GM23338 (cell line): ENCODE measurements around the gene CMBL. TPM values are rescaled to one million over a fixed set of nuclear protein-coding genes. Genes with fewer than 3 reads are reported as not detected.

Experiments used
- ATAC-seq: fragments of 200-7000 bp; cut with Tn5 transposase; 3 replicates; pipeline ENCODE4 v1.9.1; 2020
- DNase-seq: peaks from one replicate; pipeline ENCODE4 v3.0.0-alpha.2; 2015; ENCODE audit warnings: low spot score
- H2AFZ ChIP-seq: fragments of 200-600 bp; sonication (generic); 2 replicates; pipeline ENCODE4 v1.8.0; 2016; ENCODE audit warnings: antibody characterized with exemption, mild to moderate bottlenecking, moderate library complexity
- H3F3A ChIP-seq: fragments of 200-600 bp; sonication (generic); replicated peaks from 2 replicates; pipeline ENCODE4 v1.8.0; 2017; ENCODE audit warnings: antibody characterized with exemption, mixed run types, low read depth
- H3K27ac ChIP-seq: fragments of 200-600 bp; sonication (generic); 2 replicates; pipeline ENCODE4 v1.6.1; 2016; ENCODE audit warnings: low read depth
- H3K27me3 ChIP-seq: fragments of 200-600 bp; sonication (generic); 2 replicates; pipeline ENCODE4 v1.8.0; 2016; ENCODE audit warnings: mild to moderate bottlenecking, mixed run types, moderate library complexity; ENCODE audit not compliant: insufficient read depth
- H3K36me3 ChIP-seq: fragments of 200-600 bp; sonication (generic); 2 replicates; pipeline ENCODE4 v1.8.0; 2016; ENCODE audit warnings: mild to moderate bottlenecking; ENCODE audit not compliant: insufficient read depth
- H3K4me1 ChIP-seq: fragments of 200-600 bp; sonication (generic); 2 replicates; pipeline ENCODE4 v1.8.0; 2016; ENCODE audit warnings: mild to moderate bottlenecking, moderate library complexity; ENCODE audit not compliant: insufficient read depth
- H3K4me2 ChIP-seq: fragments of 200-600 bp; sonication (generic); 2 replicates; pipeline ENCODE4 v1.7.1; 2017; ENCODE audit warnings: mixed run types
- H3K4me3 ChIP-seq: fragments of 200-600 bp; sonication (generic); 2 replicates; pipeline ENCODE4 v1.6.1; 2016; ENCODE audit warnings: mixed run types
- H3K79me2 ChIP-seq: fragments of 200-600 bp; sonication (generic); replicated peaks from 2 replicates; pipeline ENCODE4 v1.8.0; 2017; ENCODE audit warnings: mild to moderate bottlenecking; ENCODE audit not compliant: insufficient read depth
- H3K9me2 ChIP-seq: fragments of 200-600 bp; sonication (generic); 2 replicates; pipeline ENCODE4 v1.8.0; 2017; ENCODE audit not compliant: insufficient read depth
- H4K20me1 ChIP-seq: fragments of 200-600 bp; sonication (generic); replicated peaks from 2 replicates; pipeline ENCODE4 v1.8.0; 2017; ENCODE audit warnings: mild to moderate bottlenecking; ENCODE audit not compliant: insufficient read depth
- H3K27ac Mint-ChIP-seq: 2 replicates; pipeline ENCODE4 v1.8.0; 2020; ENCODE audit warnings: inconsistent platforms, mild to moderate bottlenecking, moderate library complexity, mixed read lengths
- H3K27me3 Mint-ChIP-seq: 3 replicates; pipeline ENCODE4 v1.8.0; 2022; ENCODE audit warnings: low read depth, mild to moderate bottlenecking, moderate library complexity, mixed read lengths, inconsistent platforms; ENCODE audit not compliant: insufficient read depth, poor library complexity
- H3K36me3 Mint-ChIP-seq: 3 replicates; pipeline ENCODE4 v1.8.0; 2021; ENCODE audit warnings: low read depth, mild to moderate bottlenecking, inconsistent platforms, moderate library complexity, mixed read lengths
- H3K4me1 Mint-ChIP-seq: 3 replicates; pipeline ENCODE4 v1.8.0; 2020; ENCODE audit warnings: mild to moderate bottlenecking, inconsistent platforms, mixed read lengths
- H3K4me3 Mint-ChIP-seq: 3 replicates; pipeline ENCODE4 v1.8.0; 2021; ENCODE audit warnings: moderate library complexity, mild to moderate bottlenecking, inconsistent platforms, mixed read lengths
- H3K9me3 Mint-ChIP-seq: 3 replicates; pipeline ENCODE4 v1.8.0; 2020; ENCODE audit warnings: moderate library complexity, mild to moderate bottlenecking, inconsistent platforms, mixed read lengths
- CREB1 ChIP-seq: fragments of 250-450 bp; sonication (Bioruptor Pico); IDR thresholded peaks from 2 replicates; pipeline ENCODE4 v1.5.0; 2020; ENCODE audit warnings: low read depth, mild to moderate bottlenecking, moderate library complexity
- EZH2 ChIP-seq: fragments of 200-600 bp; sonication (generic); IDR thresholded peaks from one replicate; pipeline ENCODE4 v1.8.0; 2017; ENCODE audit warnings: antibody characterized with exemption, mild to moderate bottlenecking, low read depth; ENCODE audit not compliant: unreplicated experiment
- JUNB ChIP-seq: IDR thresholded peaks from one replicate; pipeline ENCODE4 v1.6.1; 2016; ENCODE audit warnings: antibody characterized with exemption; ENCODE audit not compliant: unreplicated experiment
- NANOG ChIP-seq: IDR thresholded peaks from 2 replicates; pipeline ENCODE4 v1.6.1; 2016; ENCODE audit warnings: antibody characterized with exemption, borderline replicate concordance
- POLR2AphosphoS5 ChIP-seq: IDR thresholded peaks from 2 replicates; pipeline ENCODE4 v1.6.1; 2016; ENCODE audit warnings: antibody characterized with exemption, low read depth
- ZNF331 ChIP-seq: fragments of 250-450 bp; sonication (Bioruptor Pico); IDR thresholded peaks from 2 replicates; pipeline ENCODE4 v1.5.0; 2020; ENCODE audit warnings: low read depth, mild to moderate bottlenecking, moderate library complexity
- polyA plus RNA-seq: library from polyadenylated mRNA; unstranded; fragments of >200 nt; fragmentation: Nextera tagmentation; extraction: Ambion mirVana; gene quantifications from 2 replicates; pipeline ENCODE4 v1.2.1, GENCODE V29; 2016
- total RNA-seq: library from RNA; depleted of rRNA; stranded (reverse); fragments of >200 nt; shearing (Covaris generic); gene quantifications from 2 replicates; pipeline ENCODE4 v1.2.3, GENCODE V29; 2014
- TF ChIP-seq, protein P1 (sequence below): fragments of 250-450 bp; sonication (Bioruptor Pico); IDR thresholded peaks from 2 replicates; pipeline ENCODE4 v1.5.0; 2020; ENCODE audit warnings: mild to moderate bottlenecking, moderate library complexity
- TF ChIP-seq, protein P2 (sequence below), 2 experiments: fragments of 200-600 bp in 1 of 2; sonication (generic) in 1 of 2; conservative IDR thresholded peaks; 2 replicates each; pipeline versions ENCODE4 v1.5.1 to v1.6.1; 2016 to 2017; ENCODE audit warnings: antibody characterized with exemption in 2 of 2, low read depth in 2 of 2, mild to moderate bottlenecking in 2 of 2, moderate library complexity in 1 of 2

The CMBL gene
- total and polyA plus RNA-seq, 2 experiments from 2014 or later: 13.2 to 24.1 TPM

GRCh38 chr5:10301842-10302610, 5.7 kb downstream of the CMBL start (continued):
- TF ChIP-seq, protein P1, sequence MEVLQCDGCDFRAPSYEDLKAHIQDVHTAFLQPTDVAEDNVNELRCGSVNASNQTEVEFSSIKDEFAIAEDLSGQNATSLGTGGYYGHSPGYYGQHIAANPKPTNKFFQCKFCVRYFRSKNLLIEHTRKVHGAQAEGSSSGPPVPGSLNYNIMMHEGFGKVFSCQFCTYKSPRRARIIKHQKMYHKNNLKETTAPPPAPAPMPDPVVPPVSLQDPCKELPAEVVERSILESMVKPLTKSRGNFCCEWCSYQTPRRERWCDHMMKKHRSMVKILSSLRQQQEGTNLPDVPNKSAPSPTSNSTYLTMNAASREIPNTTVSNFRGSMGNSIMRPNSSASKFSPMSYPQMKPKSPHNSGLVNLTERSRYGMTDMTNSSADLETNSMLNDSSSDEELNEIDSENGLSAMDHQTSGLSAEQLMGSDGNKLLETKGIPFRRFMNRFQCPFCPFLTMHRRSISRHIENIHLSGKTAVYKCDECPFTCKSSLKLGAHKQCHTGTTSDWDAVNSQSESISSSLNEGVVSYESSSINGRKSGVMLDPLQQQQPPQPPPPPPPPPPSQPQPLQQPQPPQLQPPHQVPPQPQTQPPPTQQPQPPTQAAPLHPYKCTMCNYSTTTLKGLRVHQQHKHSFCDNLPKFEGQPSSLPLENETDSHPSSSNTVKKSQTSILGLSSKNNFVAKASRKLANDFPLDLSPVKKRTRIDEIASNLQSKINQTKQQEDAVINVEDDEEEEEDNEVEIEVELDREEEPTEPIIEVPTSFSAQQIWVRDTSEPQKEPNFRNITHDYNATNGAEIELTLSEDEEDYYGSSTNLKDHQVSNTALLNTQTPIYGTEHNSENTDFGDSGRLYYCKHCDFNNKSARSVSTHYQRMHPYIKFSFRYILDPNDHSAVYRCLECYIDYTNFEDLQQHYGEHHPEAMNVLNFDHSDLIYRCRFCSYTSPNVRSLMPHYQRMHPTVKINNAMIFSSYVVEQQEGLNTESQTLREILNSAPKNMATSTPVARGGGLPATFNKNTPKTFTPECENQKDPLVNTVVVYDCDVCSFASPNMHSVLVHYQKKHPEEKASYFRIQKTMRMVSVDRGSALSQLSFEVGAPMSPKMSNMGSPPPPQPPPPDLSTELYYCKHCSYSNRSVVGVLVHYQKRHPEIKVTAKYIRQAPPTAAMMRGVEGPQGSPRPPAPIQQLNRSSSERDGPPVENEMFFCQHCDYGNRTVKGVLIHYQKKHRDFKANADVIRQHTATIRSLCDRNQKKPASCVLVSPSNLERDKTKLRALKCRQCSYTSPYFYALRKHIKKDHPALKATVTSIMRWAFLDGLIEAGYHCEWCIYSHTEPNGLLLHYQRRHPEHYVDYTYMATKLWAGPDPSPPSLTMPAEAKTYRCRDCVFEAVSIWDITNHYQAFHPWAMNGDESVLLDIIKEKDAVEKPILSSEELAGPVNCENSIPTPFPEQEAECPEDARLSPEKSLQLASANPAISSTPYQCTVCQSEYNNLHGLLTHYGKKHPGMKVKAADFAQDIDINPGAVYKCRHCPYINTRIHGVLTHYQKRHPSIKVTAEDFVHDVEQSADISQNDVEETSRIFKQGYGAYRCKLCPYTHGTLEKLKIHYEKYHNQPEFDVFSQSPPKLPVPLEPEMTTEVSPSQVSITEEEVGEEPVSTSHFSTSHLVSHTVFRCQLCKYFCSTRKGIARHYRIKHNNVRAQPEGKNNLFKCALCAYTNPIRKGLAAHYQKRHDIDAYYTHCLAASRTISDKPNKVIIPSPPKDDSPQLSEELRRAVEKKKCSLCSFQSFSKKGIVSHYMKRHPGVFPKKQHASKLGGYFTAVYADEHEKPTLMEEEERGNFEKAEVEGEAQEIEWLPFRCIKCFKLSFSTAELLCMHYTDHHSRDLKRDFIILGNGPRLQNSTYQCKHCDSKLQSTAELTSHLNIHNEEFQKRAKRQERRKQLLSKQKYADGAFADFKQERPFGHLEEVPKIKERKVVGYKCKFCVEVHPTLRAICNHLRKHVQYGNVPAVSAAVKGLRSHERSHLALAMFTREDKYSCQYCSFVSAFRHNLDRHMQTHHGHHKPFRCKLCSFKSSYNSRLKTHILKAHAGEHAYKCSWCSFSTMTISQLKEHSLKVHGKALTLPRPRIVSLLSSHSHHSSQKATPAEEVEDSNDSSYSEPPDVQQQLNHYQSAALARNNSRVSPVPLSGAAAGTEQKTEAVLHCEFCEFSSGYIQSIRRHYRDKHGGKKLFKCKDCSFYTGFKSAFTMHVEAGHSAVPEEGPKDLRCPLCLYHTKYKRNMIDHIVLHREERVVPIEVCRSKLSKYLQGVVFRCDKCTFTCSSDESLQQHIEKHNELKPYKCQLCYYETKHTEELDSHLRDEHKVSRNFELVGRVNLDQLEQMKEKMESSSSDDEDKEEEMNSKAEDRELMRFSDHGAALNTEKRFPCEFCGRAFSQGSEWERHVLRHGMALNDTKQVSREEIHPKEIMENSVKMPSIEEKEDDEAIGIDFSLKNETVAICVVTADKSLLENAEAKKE (CRISPR knock-in tag): no peak
- no peak for TF ChIP-seq NANOG
- no peak for TF ChIP-seq POLR2AphosphoS5
- no peak for TF ChIP-seq JUNB

- no peak for DNase-seq
- Histone ChIP-seq H3K4me2 (no peak overlapping the region), H3K9me2 (no peaks in the 10 kb centered on the region), H3K4me3 (no peak overlapping the region), H2AFZ (no peak overlapping the region), H3K36me3 (no peaks in the 10 kb centered on the region; the same call in 1 of the 2 replicates), H3K27ac (no peak overlapping the region), H3K4me1 (peaks cover 7% of the 10 kb centered on the region), H4K20me1 (peaks cover 6% of the 10 kb centered on the region; the same call in 1 of the 2 replicates), H3K79me2 (peaks cover 13% of the 10 kb centered on the region), H3K27me3 (no peaks in the 10 kb centered on the region), H3F3A (no peaks in the 10 kb centered on the region)
- Mint-ChIP-seq H3K27ac (no peak overlapping the region), H3K36me3 (peaks cover 24% of the 10 kb centered on the region), H3K9me3 (peaks cover 5% of the 10 kb centered on the region), H3K27me3 (peaks cover 1% of the 10 kb centered on the region), H3K4me1 (peaks cover 20% of the 10 kb centered on the region), H3K4me3 (no peak overlapping the region)
- ATAC-seq: no peak
- TF ChIP-seq EZH2: no peak
- no peak for TF ChIP-seq POLR2AphosphoS5
- no peak for TF ChIP-seq CREB1 (CRISPR knock-in tag)
- TF ChIP-seq, protein P2, sequence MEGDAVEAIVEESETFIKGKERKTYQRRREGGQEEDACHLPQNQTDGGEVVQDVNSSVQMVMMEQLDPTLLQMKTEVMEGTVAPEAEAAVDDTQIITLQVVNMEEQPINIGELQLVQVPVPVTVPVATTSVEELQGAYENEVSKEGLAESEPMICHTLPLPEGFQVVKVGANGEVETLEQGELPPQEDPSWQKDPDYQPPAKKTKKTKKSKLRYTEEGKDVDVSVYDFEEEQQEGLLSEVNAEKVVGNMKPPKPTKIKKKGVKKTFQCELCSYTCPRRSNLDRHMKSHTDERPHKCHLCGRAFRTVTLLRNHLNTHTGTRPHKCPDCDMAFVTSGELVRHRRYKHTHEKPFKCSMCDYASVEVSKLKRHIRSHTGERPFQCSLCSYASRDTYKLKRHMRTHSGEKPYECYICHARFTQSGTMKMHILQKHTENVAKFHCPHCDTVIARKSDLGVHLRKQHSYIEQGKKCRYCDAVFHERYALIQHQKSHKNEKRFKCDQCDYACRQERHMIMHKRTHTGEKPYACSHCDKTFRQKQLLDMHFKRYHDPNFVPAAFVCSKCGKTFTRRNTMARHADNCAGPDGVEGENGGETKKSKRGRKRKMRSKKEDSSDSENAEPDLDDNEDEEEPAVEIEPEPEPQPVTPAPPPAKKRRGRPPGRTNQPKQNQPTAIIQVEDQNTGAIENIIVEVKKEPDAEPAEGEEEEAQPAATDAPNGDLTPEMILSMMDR (conservative IDR thresholded peaks at IDR 0.05; ENCODE audit: low read depth in 2 of 2): no peak
- no peak for TF ChIP-seq ZNF331 (CRISPR knock-in tag)
Measured at GRCh38 chr5:10301266-10301665, 6.4 kb downstream of the CMBL start.
